NCI-H2171 (cell line): ENCODE measurements around the gene UGT1A6.

Source experiments
- DNase-seq: peaks from one replicate; lab custom pipeline; 2025; lab: John Stamatoyannopoulos, UW

UGT1A6 gene

GRCh38 chr2:233768076-233768475 is 75.4 kb downstream of the UGT1A6 start:
- no peak for DNase-seq

GRCh38 chr2:233769260-233769659 is 76.6 kb downstream of the UGT1A6 start:
- no peak for DNase-seq

- no peak for DNase-seq
Observed at GRCh38 chr2:233772153-233772552, 79.5 kb downstream of the UGT1A6 start.

GRCh38 chr2:233772583-233772982 is 79.9 kb downstream of the UGT1A6 start:
- DNase-seq, result no peak

- DNase-seq, result no peak
Observed at GRCh38 chr2:233773854-233774253, 81.2 kb downstream of the UGT1A6 start.

GRCh38 chr2:233775414-233775813 is 82.7 kb downstream of the UGT1A6 start:
- no peak for DNase-seq

GRCh38 chr2:233778030-233778429 is 85.3 kb downstream of the UGT1A6 start, which contains the start of gene MROH2A:
TSS of gene MROH2A (plus strand) at chr2:233778330. CDS start at chr2:233779359, 1,029 bp downstream.
- no peak for DNase-seq

- no peak for DNase-seq
Observed at GRCh38 chr2:233779722-233780121, 87.0 kb downstream of the UGT1A6 start.

GRCh38 chr2:233780771-233781170 is 88.1 kb downstream of the UGT1A6 start:
- no peak for DNase-seq

GRCh38 chr2:233789554-233789953 is 96.9 kb downstream of the UGT1A6 start:
- no peak for DNase-seq

GRCh38 chr2:233791151-233791882 is 98.6 kb downstream of the UGT1A6 start:
- DNase-seq, result no peak

GRCh38 chr2:233791883-233792329 is 99.2 kb downstream of the UGT1A6 start:
- DNase-seq, result no peak

GRCh38 chr2:233792720-233793119 is 100.0 kb downstream of the UGT1A6 start:
- no peak for DNase-seq

GRCh38 chr2:233793465-233794127 is 100.9 kb downstream of the UGT1A6 start:
- DNase-seq, result no peak

GRCh38 chr2:233794128-233794658 is 101.5 kb downstream of the UGT1A6 start:
- DNase-seq, result no peak

- no peak for DNase-seq
Observed at GRCh38 chr2:233795735-233796171, 103.1 kb downstream of the UGT1A6 start.

GRCh38 chr2:233796254-233796653 is 103.6 kb downstream of the UGT1A6 start:
- no peak for DNase-seq

GRCh38 chr2:233798335-233799086 is 105.8 kb downstream of the UGT1A6 start:
- no peak for DNase-seq

GRCh38 chr2:233799087-233799665 is 106.5 kb downstream of the UGT1A6 start:
- DNase-seq, result peak; percentile 15

GRCh38 chr2:233799716-233800115 is 107.0 kb downstream of the UGT1A6 start:
- DNase-seq, result no peak

- DNase-seq, result no peak
Observed at GRCh38 chr2:233800208-233800607, 107.5 kb downstream of the UGT1A6 start.
